Measurements from ENCODE around the gene OGFR. TPM values are rescaled to one million over a fixed set of nuclear protein-coding genes. Genes with fewer than 3 reads are reported as not detected.

Gene OGFR
- 10 to 100 TPM; 82.4 to 84.9 TPM for total RNA-seq

- peaks cover 16% of the 10 kb centered on the region for H3K36me3 Mint-ChIP-seq (ENCODE audit: low read depth)
These were observed at the start of gene OGFR for GRCh38 chr20:62804627-62805154. Gene OGFR, plus strand, starts transcription at chr20:62804835. Its CDS starts 25 bp downstream, at chr20:62804860.

GRCh38 chr20:62754991-62755356 lies 49.7 kb upstream of the OGFR start:
- Mint-ChIP-seq H3K4me1 (no peaks in the 10 kb centered on the region), H3K36me3 (ENCODE audit: low read depth) (no peaks in the 10 kb centered on the region), H3K27me3 (peaks cover 24% of the 10 kb centered on the region), H3K9me3 (no peaks in the 10 kb centered on the region), H3K4me3 (no peak overlapping the region), H3K27ac (no peak overlapping the region)
- ChIA-PET POLR2A (no interaction called here), CTCF (interaction anchor here (0.6 to 1.1 kb wide), 3 partner anchors 20 to 120 kb away, joined by 3 read pairs; no protein-coding TSS in a partner anchor)
- no peak for DNase-seq

More at GRCh38 chr20:62804627-62805154, at the start of gene OGFR:
- Mint-ChIP-seq H3K4me3 (peak within 1 kb of the TSS; percentile 89), H3K27ac (peak within 1 kb of the TSS; percentile 95), H3K9me3 (no peaks in the 10 kb centered on the region), H3K27me3 (no peaks in the 10 kb centered on the region), H3K4me1 (peaks cover 33% of the 10 kb centered on the region)
- peak; percentile 80 for DNase-seq
- POLR2A ChIA-PET: no interaction called here
- CTCF ChIA-PET: interaction anchor here (0.9 to 1.6 kb wide), 4 partner anchors 10 to 135 kb away, joined by 3 to 4 read pairs (median 4); no protein-coding TSS in a partner anchor

GRCh38 chr20:62755817-62756724 lies 48.6 kb upstream of the OGFR start:
- Mint-ChIP-seq H3K27ac (no peak overlapping the region), H3K36me3 (ENCODE audit: low read depth) (no peaks in the 10 kb centered on the region), H3K9me3 (no peaks in the 10 kb centered on the region), H3K4me1 (no peaks in the 10 kb centered on the region), H3K4me3 (no peak overlapping the region), H3K27me3 (peaks cover 22% of the 10 kb centered on the region)
- DNase-seq: no peak
- ChIA-PET POLR2A (no interaction called here), CTCF (interaction anchor here (0.6 kb wide), 1 partner anchor 174 kb away, joined by 3 read pairs; no protein-coding TSS in a partner anchor)

- H3K36me3 Mint-ChIP-seq (ENCODE audit: low read depth): no peaks in the 10 kb centered on the region
- no peak for DNase-seq
- POLR2A ChIA-PET: no interaction called here
- no peaks in the 10 kb centered on the region for H3K4me1 Mint-ChIP-seq
- peaks cover 20% of the 10 kb centered on the region for H3K27me3 Mint-ChIP-seq
- CTCF ChIA-PET: no interaction called here
- H3K4me3 Mint-ChIP-seq: no peak overlapping the region
- H3K9me3 Mint-ChIP-seq: no peaks in the 10 kb centered on the region
- H3K27ac Mint-ChIP-seq: no peak overlapping the region
These were observed 46.3 kb upstream of the OGFR start for GRCh38 chr20:62758226-62758912.

GRCh38 chr20:62759981-62760431 lies 44.6 kb upstream of the OGFR start:
- no peaks in the 10 kb centered on the region for H3K9me3 Mint-ChIP-seq
- H3K27ac Mint-ChIP-seq: no peak overlapping the region
- H3K4me3 Mint-ChIP-seq: no peak overlapping the region
- no peaks in the 10 kb centered on the region for H3K4me1 Mint-ChIP-seq
- POLR2A ChIA-PET: no interaction called here
- CTCF ChIA-PET: no interaction called here
- H3K36me3 Mint-ChIP-seq (ENCODE audit: low read depth): no peaks in the 10 kb centered on the region
- peaks cover 20% of the 10 kb centered on the region for H3K27me3 Mint-ChIP-seq
- DNase-seq: no peak

GRCh38 chr20:62760471-62760855 lies 44.2 kb upstream of the OGFR start:
- peaks cover 20% of the 10 kb centered on the region for H3K27me3 Mint-ChIP-seq
- H3K4me3 Mint-ChIP-seq: no peak overlapping the region
- H3K4me1 Mint-ChIP-seq: no peaks in the 10 kb centered on the region
- CTCF ChIA-PET: no interaction called here
- no peaks in the 10 kb centered on the region for H3K9me3 Mint-ChIP-seq
- POLR2A ChIA-PET: no interaction called here
- no peaks in the 10 kb centered on the region for H3K36me3 Mint-ChIP-seq (ENCODE audit: low read depth)
- DNase-seq: no peak
- no peak overlapping the region for H3K27ac Mint-ChIP-seq

- H3K4me3 Mint-ChIP-seq: no peak overlapping the region
- H3K27ac Mint-ChIP-seq: no peak overlapping the region
- ChIA-PET CTCF (no interaction called here), POLR2A (no interaction called here)
- H3K9me3 Mint-ChIP-seq: no peaks in the 10 kb centered on the region
- H3K36me3 Mint-ChIP-seq (ENCODE audit: low read depth): no peaks in the 10 kb centered on the region
- DNase-seq: no peak
- peaks cover 16% of the 10 kb centered on the region for H3K27me3 Mint-ChIP-seq
- H3K4me1 Mint-ChIP-seq: no peaks in the 10 kb centered on the region
These were observed 43.5 kb upstream of the OGFR start for GRCh38 chr20:62760856-62761758.

- H3K27me3 Mint-ChIP-seq: peaks cover 13% of the 10 kb centered on the region
- no peaks in the 10 kb centered on the region for H3K9me3 Mint-ChIP-seq
- DNase-seq: no peak
- no peak overlapping the region for H3K4me3 Mint-ChIP-seq
- no peak overlapping the region for H3K27ac Mint-ChIP-seq
- no peaks in the 10 kb centered on the region for H3K4me1 Mint-ChIP-seq
- H3K36me3 Mint-ChIP-seq (ENCODE audit: low read depth): no peaks in the 10 kb centered on the region
- POLR2A ChIA-PET: no interaction called here
- CTCF ChIA-PET: no interaction called here
These were observed 42.9 kb upstream of the OGFR start for GRCh38 chr20:62761759-62762131.

GRCh38 chr20:62762376-62762775 lies 42.3 kb upstream of the OGFR start:
- POLR2A ChIA-PET: no interaction called here
- Mint-ChIP-seq H3K27ac (peak overlapping the region; percentile 50), H3K4me3 (no peak overlapping the region), H3K27me3 (peaks cover 7% of the 10 kb centered on the region), H3K36me3 (ENCODE audit: low read depth) (no peaks in the 10 kb centered on the region), H3K9me3 (no peaks in the 10 kb centered on the region), H3K4me1 (no peaks in the 10 kb centered on the region)
- no peak for DNase-seq
- CTCF ChIA-PET: interaction anchor here (1.2 kb wide), 1 partner anchor 11 kb away, joined by 3 read pairs; no protein-coding TSS in a partner anchor

GRCh38 chr20:62762801-62763368 lies 41.8 kb upstream of the OGFR start:
- POLR2A ChIA-PET: no interaction called here
- peaks cover 2% of the 10 kb centered on the region for H3K27me3 Mint-ChIP-seq
- CTCF ChIA-PET: interaction anchor here (1.1 to 1.2 kb wide), 2 partner anchors 10 to 12 kb away, joined by 3 to 4 read pairs; no protein-coding TSS in a partner anchor
- no peak overlapping the region for H3K4me3 Mint-ChIP-seq
- H3K27ac Mint-ChIP-seq: peak overlapping the region; percentile 50
- H3K4me1 Mint-ChIP-seq: no peaks in the 10 kb centered on the region
- DNase-seq: no peak
- H3K36me3 Mint-ChIP-seq (ENCODE audit: low read depth): no peaks in the 10 kb centered on the region
- H3K9me3 Mint-ChIP-seq: no peaks in the 10 kb centered on the region

- Mint-ChIP-seq H3K27ac (no peak overlapping the region), H3K9me3 (no peaks in the 10 kb centered on the region), H3K27me3 (peaks cover 2% of the 10 kb centered on the region), H3K4me1 (no peaks in the 10 kb centered on the region), H3K36me3 (ENCODE audit: low read depth) (no peaks in the 10 kb centered on the region), H3K4me3 (no peak overlapping the region)
- no peak for DNase-seq
- ChIA-PET POLR2A (interaction anchor here (0.5 kb wide), 1 partner anchor 85 kb away, joined by 5 read pairs; no protein-coding TSS in a partner anchor), CTCF (interaction anchor here (1.1 to 1.2 kb wide), 2 partner anchors 10 to 12 kb away, joined by 3 to 4 read pairs; no protein-coding TSS in a partner anchor)
These were observed 41.2 kb upstream of the OGFR start for GRCh38 chr20:62763404-62763803.

Measured in activated CD4-positive, alpha-beta T cell treated with anti-CD3 and anti-CD28 coated beads, Interleukin-2, amount 10 ng/mL, durations not matched to agents 7 days and 5 days (primary cell).